Measurements from ENCODE around the gene AATF.

Gene AATF

DNA sequence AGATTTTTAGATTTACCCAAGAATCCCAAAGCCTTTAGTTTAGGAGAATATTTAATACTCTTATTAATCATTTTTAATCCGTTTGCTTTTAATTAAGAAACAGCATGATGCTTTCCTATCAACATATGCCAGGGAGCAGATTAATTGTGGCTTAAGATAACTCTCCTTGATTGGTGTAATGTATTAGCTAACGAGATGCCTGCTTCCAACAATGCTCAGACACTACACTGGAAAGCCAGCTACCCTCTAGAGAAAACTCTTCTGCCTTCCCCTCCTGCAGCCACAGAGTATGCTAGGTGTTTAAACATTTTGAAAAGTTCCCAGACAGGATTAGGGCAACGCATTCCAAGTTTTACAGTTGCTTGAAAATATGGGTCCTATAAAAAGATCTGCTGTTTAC is 142.2 kb downstream of the AATF start:
- 100% methylated on average over 1 of the region's 3 CpGs for WGBS (ENCODE audit: insufficient coverage)
- Histone ChIP-seq H3K4me3 (ENCODE audit: control insufficient read depth in 1 of 7, extremely low read depth in 1 of 7, insufficient read depth in 4 of 7, low read depth in 2 of 7, low read length in 6 of 7) (no peak overlapping the region), H3K27ac (ENCODE audit: insufficient read depth in 1 of 2, low read depth in 1 of 2, low read length in 2 of 2, poor library complexity in 1 of 2, severe bottlenecking in 2 of 2) (peak overlapping the region in 1 of 2 experiments; percentile 51), H3K4me1 (ENCODE audit: control extremely low read depth in 1 of 4, control insufficient read depth in 4 of 4, insufficient read depth in 4 of 4, low read length in 3 of 4) (peaks cover 15 to 38% (median 30%) of the 10 kb centered on the region in 4 experiments), H3K36me3 (ENCODE audit: control insufficient read depth in 4 of 4, insufficient read depth in 4 of 4, low read length in 3 of 4) (peaks cover 10 to 88% (median 27%) of the 10 kb centered on the region in 4 experiments), H3K27me3 (replicated peaks in 2 of 5; ENCODE audit: control insufficient read depth in 4 of 5, insufficient read depth in 5 of 5, low read length in 4 of 5) (no peaks in the 10 kb centered on the region), H3K9me3 (ENCODE audit: control extremely low read depth in 1 of 5, control insufficient read depth in 4 of 5, insufficient read depth in 2 of 5, low read depth in 1 of 5, low read length in 4 of 5) (no peaks in the 10 kb centered on the region)
- no peak for DNase-seq
- CTCF ChIA-PET, result interaction anchor here (1.1 to 2.2 kb wide), 2 partner anchors 9 to 33 kb away, joined by 3 to 8 read pairs; no protein-coding TSS in a partner anchor
- POLR2A ChIA-PET, result interaction anchor here (0.7 kb wide), 1 partner anchor 11 kb away, joined by 3 read pairs; no protein-coding TSS in a partner anchor

DNA sequence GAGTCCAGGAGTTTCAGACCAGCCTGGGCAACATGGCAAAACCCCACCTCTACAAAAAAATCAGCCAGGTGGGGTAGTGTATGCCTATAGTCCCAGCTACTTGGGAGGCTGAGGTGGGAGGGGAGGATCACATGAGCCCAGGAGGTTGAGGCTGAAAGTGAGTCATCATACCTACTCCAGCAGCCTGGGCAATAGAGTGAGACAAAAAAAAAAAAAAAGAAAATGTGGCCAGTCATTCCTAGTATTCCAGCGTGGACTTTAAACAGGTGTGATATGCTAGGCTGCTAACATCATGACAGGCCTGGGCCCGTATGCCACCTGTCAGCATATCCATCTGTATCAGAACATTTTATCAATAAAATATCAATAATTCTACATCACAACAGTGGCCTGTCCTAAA is 143.3 kb downstream of the AATF start:
- Histone ChIP-seq H3K27me3 (replicated peaks in 2 of 5; ENCODE audit: control insufficient read depth in 4 of 5, insufficient read depth in 5 of 5, low read length in 4 of 5) (no peaks in the 10 kb centered on the region), H3K27ac (ENCODE audit: insufficient read depth in 1 of 2, low read depth in 1 of 2, low read length in 2 of 2, poor library complexity in 1 of 2, severe bottlenecking in 2 of 2) (no peak overlapping the region), H3K4me1 (ENCODE audit: control extremely low read depth in 1 of 4, control insufficient read depth in 4 of 4, insufficient read depth in 4 of 4, low read length in 3 of 4) (peaks cover 15 to 38% (median 30%) of the 10 kb centered on the region in 4 experiments), H3K4me3 (ENCODE audit: control insufficient read depth in 1 of 7, extremely low read depth in 1 of 7, insufficient read depth in 4 of 7, low read depth in 2 of 7, low read length in 6 of 7) (no peak overlapping the region), H3K36me3 (ENCODE audit: control insufficient read depth in 4 of 4, insufficient read depth in 4 of 4, low read length in 3 of 4) (peaks cover 11 to 88% (median 27%) of the 10 kb centered on the region in 4 experiments), H3K9me3 (ENCODE audit: control extremely low read depth in 1 of 5, control insufficient read depth in 4 of 5, insufficient read depth in 2 of 5, low read depth in 1 of 5, low read length in 4 of 5) (no peaks in the 10 kb centered on the region)
- POLR2A ChIA-PET, result no interaction called here
- WGBS (ENCODE audit: insufficient coverage), result no CpG with 5 or more reads among the region's 2 CpGs
- DNase-seq, result peak in 1 of 3 donors; percentile 26
- CTCF ChIA-PET, result interaction anchor here (1.1 kb wide), 1 partner anchor 32 kb away, joined by 3 read pairs; no protein-coding TSS in a partner anchor

DNA sequence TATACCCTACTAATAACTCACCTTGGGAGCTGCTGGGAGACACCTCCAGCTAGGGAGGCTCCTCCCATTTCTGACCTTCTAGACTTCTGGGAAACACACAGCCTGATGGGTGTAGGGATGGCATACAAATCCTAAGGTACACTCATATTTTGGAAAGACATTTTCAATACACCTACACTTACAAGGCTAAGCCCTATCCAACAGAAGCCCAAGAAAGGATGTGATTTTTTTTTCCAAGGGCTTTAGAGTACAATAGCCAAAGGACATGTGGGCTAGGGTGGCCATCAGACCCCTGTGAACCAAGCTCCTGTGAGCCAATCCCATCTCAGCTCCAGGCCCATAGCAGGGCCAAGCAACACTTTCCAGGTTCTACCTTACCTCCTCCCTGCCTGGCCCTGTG is 143.9 kb downstream of the AATF start:
- H3K27ac ChIP-seq (ENCODE audit: insufficient read depth in 1 of 2, low read depth in 1 of 2, low read length in 2 of 2, poor library complexity in 1 of 2, severe bottlenecking in 2 of 2), result no peak overlapping the region
- no peaks in the 10 kb centered on the region for H3K9me3 ChIP-seq (ENCODE audit: control extremely low read depth in 1 of 5, control insufficient read depth in 4 of 5, insufficient read depth in 2 of 5, low read depth in 1 of 5, low read length in 4 of 5)
- no peak overlapping the region for H3K4me3 ChIP-seq (ENCODE audit: control insufficient read depth in 1 of 7, extremely low read depth in 1 of 7, insufficient read depth in 4 of 7, low read depth in 2 of 7, low read length in 6 of 7)
- CTCF ChIA-PET, result no interaction called here
- POLR2A ChIA-PET, result no interaction called here
- peaks cover 13 to 88% (median 28%) of the 10 kb centered on the region in 4 experiments for H3K36me3 ChIP-seq (ENCODE audit: control insufficient read depth in 4 of 4, insufficient read depth in 4 of 4, low read length in 3 of 4)
- H3K4me1 ChIP-seq (ENCODE audit: control extremely low read depth in 1 of 4, control insufficient read depth in 4 of 4, insufficient read depth in 4 of 4, low read length in 3 of 4), result peaks cover 15 to 38% (median 30%) of the 10 kb centered on the region in 4 experiments
- no peak for DNase-seq
- no peaks in the 10 kb centered on the region for H3K27me3 ChIP-seq (replicated peaks in 2 of 5; ENCODE audit: control insufficient read depth in 4 of 5, insufficient read depth in 5 of 5, low read length in 4 of 5)

- H3K36me3 ChIP-seq (ENCODE audit: control insufficient read depth in 4 of 4, insufficient read depth in 4 of 4, low read length in 3 of 4), result peaks cover 17 to 83% (median 30%) of the 10 kb centered on the region in 4 experiments
- H3K9me3 ChIP-seq (ENCODE audit: control extremely low read depth in 1 of 5, control insufficient read depth in 4 of 5, insufficient read depth in 2 of 5, low read depth in 1 of 5, low read length in 4 of 5), result no peaks in the 10 kb centered on the region
- WGBS (ENCODE audit: insufficient coverage), result 100% methylated on average over 3 of the region's 4 CpGs
- no peak overlapping the region for H3K27ac ChIP-seq (ENCODE audit: insufficient read depth in 1 of 2, low read depth in 1 of 2, low read length in 2 of 2, poor library complexity in 1 of 2, severe bottlenecking in 2 of 2)
- ChIA-PET POLR2A (no interaction called here), CTCF (no interaction called here)
- H3K27me3 ChIP-seq (replicated peaks in 2 of 5; ENCODE audit: control insufficient read depth in 4 of 5, insufficient read depth in 5 of 5, low read length in 4 of 5), result no peaks in the 10 kb centered on the region
- peaks cover 10 to 23% (median 20%) of the 10 kb centered on the region in 4 experiments for H3K4me1 ChIP-seq (ENCODE audit: control extremely low read depth in 1 of 4, control insufficient read depth in 4 of 4, insufficient read depth in 4 of 4, low read length in 3 of 4)
- no peak overlapping the region for H3K4me3 ChIP-seq (ENCODE audit: control insufficient read depth in 1 of 7, extremely low read depth in 1 of 7, insufficient read depth in 4 of 7, low read depth in 2 of 7, low read length in 6 of 7)
- no peak for DNase-seq
These were observed 145.6 kb downstream of the AATF start for GRCh38 chr17:37094391-37094790.

- H3K9me3 ChIP-seq (ENCODE audit: control extremely low read depth in 1 of 5, control insufficient read depth in 4 of 5, insufficient read depth in 2 of 5, low read depth in 1 of 5, low read length in 4 of 5), result no peaks in the 10 kb centered on the region
- H3K4me1 ChIP-seq (ENCODE audit: control extremely low read depth in 1 of 4, control insufficient read depth in 4 of 4, insufficient read depth in 4 of 4, low read length in 3 of 4), result peaks cover 0 to 6% (median 5%) of the 10 kb centered on the region in 4 experiments
- ChIA-PET CTCF (interaction anchor here (0.6 to 1.6 kb wide), 2 partner anchors 7 to 229 kb away, joined by 3 to 5 read pairs; no protein-coding TSS in a partner anchor), POLR2A (no interaction called here)
- no peak overlapping the region for H3K4me3 ChIP-seq (ENCODE audit: control insufficient read depth in 1 of 7, extremely low read depth in 1 of 7, insufficient read depth in 4 of 7, low read depth in 2 of 7, low read length in 6 of 7)
- no peaks in the 10 kb centered on the region for H3K27me3 ChIP-seq (replicated peaks in 2 of 5; ENCODE audit: control insufficient read depth in 4 of 5, insufficient read depth in 5 of 5, low read length in 4 of 5)
- no peak for DNase-seq
- no peak overlapping the region for H3K27ac ChIP-seq (ENCODE audit: insufficient read depth in 1 of 2, low read depth in 1 of 2, low read length in 2 of 2, poor library complexity in 1 of 2, severe bottlenecking in 2 of 2)
- 100% methylated on average over 2 of the region's 2 CpGs for WGBS (ENCODE audit: insufficient coverage)
- H3K36me3 ChIP-seq (ENCODE audit: control insufficient read depth in 4 of 4, insufficient read depth in 4 of 4, low read length in 3 of 4), result peaks cover 17 to 79% (median 30%) of the 10 kb centered on the region in 4 experiments
These were observed 147.3 kb downstream of the AATF start for GRCh38 chr17:37096071-37096470.

DNA sequence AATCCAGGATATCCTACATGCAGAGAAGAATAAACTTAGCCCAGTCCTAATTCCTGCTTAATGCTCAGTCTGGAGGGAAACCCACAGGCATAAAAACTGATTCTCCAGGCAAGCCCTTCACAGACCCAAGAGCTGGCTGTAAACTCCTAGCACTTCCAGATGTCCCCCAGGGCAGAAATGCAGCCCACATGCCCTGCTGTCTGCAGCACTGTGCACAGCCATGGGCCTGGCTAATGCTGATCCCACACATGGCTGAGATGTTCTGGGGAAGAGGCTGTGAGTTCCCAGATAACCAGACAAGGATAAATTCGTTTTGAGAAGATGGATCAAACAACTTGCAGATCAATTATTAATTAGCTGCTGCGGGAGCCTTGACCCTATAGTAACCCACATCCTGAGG is 148.4 kb downstream of the AATF start:
- peaks cover 17 to 78% (median 30%) of the 10 kb centered on the region in 4 experiments for H3K36me3 ChIP-seq (ENCODE audit: control insufficient read depth in 4 of 4, insufficient read depth in 4 of 4, low read length in 3 of 4)

DNA sequence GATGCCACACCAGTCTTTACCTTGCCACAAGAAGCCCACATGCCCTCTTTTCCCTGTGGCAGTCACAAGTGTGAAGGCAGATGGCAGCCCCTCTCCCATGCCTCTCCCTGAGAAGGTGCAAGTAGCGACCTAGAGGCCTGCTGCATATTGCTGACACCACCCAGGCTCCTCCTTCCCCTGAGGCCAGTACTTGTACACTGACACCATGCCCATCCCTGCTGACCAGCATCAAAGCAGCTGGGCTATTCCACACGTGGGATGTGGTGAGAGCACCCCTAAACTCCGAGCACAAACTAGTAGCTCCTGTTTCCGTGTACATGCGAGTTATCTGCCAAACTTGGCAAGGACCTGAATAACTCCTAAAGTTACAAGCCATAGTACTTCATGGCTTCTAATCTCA is 149.4 kb downstream of the AATF start:
- no peaks in the 10 kb centered on the region for H3K4me1 ChIP-seq (ENCODE audit: control extremely low read depth in 1 of 4, control insufficient read depth in 4 of 4, insufficient read depth in 4 of 4, low read length in 3 of 4)
- POLR2A ChIA-PET, result no interaction called here
- no peak overlapping the region for H3K27ac ChIP-seq (ENCODE audit: insufficient read depth in 1 of 2, low read depth in 1 of 2, low read length in 2 of 2, poor library complexity in 1 of 2, severe bottlenecking in 2 of 2)
- CTCF ChIA-PET, result interaction anchor here (0.8 kb wide), 1 partner anchor 41 kb away, joined by 3 read pairs; no protein-coding TSS in a partner anchor
- no peaks in the 10 kb centered on the region for H3K27me3 ChIP-seq (replicated peaks in 2 of 5; ENCODE audit: control insufficient read depth in 4 of 5, insufficient read depth in 5 of 5, low read length in 4 of 5)
- DNase-seq, result no peak
- peaks cover 17 to 78% (median 29%) of the 10 kb centered on the region in 4 experiments for H3K36me3 ChIP-seq (ENCODE audit: control insufficient read depth in 4 of 4, insufficient read depth in 4 of 4, low read length in 3 of 4)
- H3K9me3 ChIP-seq (ENCODE audit: control extremely low read depth in 1 of 5, control insufficient read depth in 4 of 5, insufficient read depth in 2 of 5, low read depth in 1 of 5, low read length in 4 of 5), result no peaks in the 10 kb centered on the region
- WGBS (ENCODE audit: insufficient coverage), result 95% methylated on average over 4 of the region's 5 CpGs
- no peak overlapping the region for H3K4me3 ChIP-seq (ENCODE audit: control insufficient read depth in 1 of 7, extremely low read depth in 1 of 7, insufficient read depth in 4 of 7, low read depth in 2 of 7, low read length in 6 of 7)

More for the DNA sequence above, 148.4 kb downstream of the AATF start:
- Histone ChIP-seq H3K4me1 (ENCODE audit: control extremely low read depth in 1 of 4, control insufficient read depth in 4 of 4, insufficient read depth in 4 of 4, low read length in 3 of 4) (no peaks in the 10 kb centered on the region), H3K27ac (ENCODE audit: insufficient read depth in 1 of 2, low read depth in 1 of 2, low read length in 2 of 2, poor library complexity in 1 of 2, severe bottlenecking in 2 of 2) (no peak overlapping the region), H3K9me3 (ENCODE audit: control extremely low read depth in 1 of 5, control insufficient read depth in 4 of 5, insufficient read depth in 2 of 5, low read depth in 1 of 5, low read length in 4 of 5) (no peaks in the 10 kb centered on the region), H3K27me3 (replicated peaks in 2 of 5; ENCODE audit: control insufficient read depth in 4 of 5, insufficient read depth in 5 of 5, low read length in 4 of 5) (no peaks in the 10 kb centered on the region), H3K4me3 (ENCODE audit: control insufficient read depth in 1 of 7, extremely low read depth in 1 of 7, insufficient read depth in 4 of 7, low read depth in 2 of 7, low read length in 6 of 7) (no peak overlapping the region)
- POLR2A ChIA-PET, result no interaction called here
- no peak for DNase-seq
- no CpG with 5 or more reads among the region's 2 CpGs for WGBS (ENCODE audit: insufficient coverage)
- CTCF ChIA-PET, result interaction anchor here (0.8 to 1.6 kb wide), 2 partner anchors 8 to 42 kb away, joined by 3 to 5 read pairs; no protein-coding TSS in a partner anchor

Data from common myeloid progenitor, CD34-positive (primary cell).